Measurements from ENCODE around the gene PPARD.
"Not testable (repeated sequence)": the region's sequence is repeated elsewhere in the genome, so short reads cannot be mapped to it uniquely, and the experiment has no call there.

PPARD gene

GRCh38 chr6:35377002-35377401 lies 34.6 kb downstream of the PPARD start:
- in situ Hi-C loops (cut with MboI; ENCODE audit: low sequenced_read_pairs): no loop called here

GRCh38 chr6:35378261-35378660 lies 35.9 kb downstream of the PPARD start:
- in situ Hi-C loops (cut with MboI; ENCODE audit: low sequenced_read_pairs): no loop called here

GRCh38 chr6:35381132-35381531 lies 38.8 kb downstream of the PPARD start:
- in situ Hi-C loops (cut with MboI; ENCODE audit: low sequenced_read_pairs): no loop called here

GRCh38 chr6:35382015-35382414 lies 39.7 kb downstream of the PPARD start:
- in situ Hi-C loops (cut with MboI; ENCODE audit: low sequenced_read_pairs): no loop called here

GRCh38 chr6:35385457-35386202 lies 43.3 kb downstream of the PPARD start:
- in situ Hi-C loops (cut with MboI; ENCODE audit: low sequenced_read_pairs): no loop called here

- in situ Hi-C loops (cut with MboI; ENCODE audit: low sequenced_read_pairs): no loop called here
Observed at GRCh38 chr6:35386989-35387388, 44.6 kb downstream of the PPARD start.

- in situ Hi-C loops (cut with MboI; ENCODE audit: low sequenced_read_pairs): no loop called here
Observed at GRCh38 chr6:35388030-35388429, 45.7 kb downstream of the PPARD start.

- in situ Hi-C loops (cut with MboI; ENCODE audit: low sequenced_read_pairs): no loop called here
Observed at GRCh38 chr6:35388772-35389352, 46.5 kb downstream of the PPARD start.

- in situ Hi-C loops (cut with MboI; ENCODE audit: low sequenced_read_pairs): not testable (repeated sequence)
Observed at GRCh38 chr6:35389386-35389785, 47.0 kb downstream of the PPARD start.

- in situ Hi-C loops (cut with MboI; ENCODE audit: low sequenced_read_pairs): no loop called here
Observed at GRCh38 chr6:35391240-35391968, 49.0 kb downstream of the PPARD start.

- in situ Hi-C loops (cut with MboI; ENCODE audit: low sequenced_read_pairs): no loop called here
Observed at GRCh38 chr6:35392111-35392702, 49.8 kb downstream of the PPARD start.

- in situ Hi-C loops (cut with MboI; ENCODE audit: low sequenced_read_pairs): no loop called here
Observed at GRCh38 chr6:35392773-35393672, 50.7 kb downstream of the PPARD start.

- in situ Hi-C loops (cut with MboI; ENCODE audit: low sequenced_read_pairs): no loop called here
Observed at GRCh38 chr6:35396991-35397390, 54.6 kb downstream of the PPARD start.

- in situ Hi-C loops (cut with MboI; ENCODE audit: low sequenced_read_pairs): no loop called here
Observed at GRCh38 chr6:35397806-35398418, 55.6 kb downstream of the PPARD start.

GRCh38 chr6:35398526-35398925 lies 56.2 kb downstream of the PPARD start:
- in situ Hi-C loops (cut with MboI; ENCODE audit: low sequenced_read_pairs): no loop called here

- in situ Hi-C loops (cut with MboI; ENCODE audit: low sequenced_read_pairs): no loop called here
Observed at GRCh38 chr6:35400111-35400510, 57.8 kb downstream of the PPARD start.

GRCh38 chr6:35400901-35401311 lies 58.5 kb downstream of the PPARD start:
- in situ Hi-C loops (cut with MboI; ENCODE audit: low sequenced_read_pairs): no loop called here

GRCh38 chr6:35401514-35401913 lies 59.2 kb downstream of the PPARD start:
- in situ Hi-C loops (cut with MboI; ENCODE audit: low sequenced_read_pairs): no loop called here

GRCh38 chr6:35402136-35402855 lies 59.9 kb downstream of the PPARD start:
- in situ Hi-C loops (cut with MboI; ENCODE audit: low sequenced_read_pairs): no loop called here

- in situ Hi-C loops (cut with MboI; ENCODE audit: low sequenced_read_pairs): no loop called here
Observed at GRCh38 chr6:35402856-35403191, 60.5 kb downstream of the PPARD start.

Data from HL-60/S4 treated with retinoic acid at 250 ng/mL for 4 days and 3 days (cell line).